Measurements from ENCODE around the gene FCAMR.

The FCAMR gene

GRCh38 chr1:206951318-206952100, 18.8 kb downstream of the FCAMR start:
- Histone ChIP-seq H3K4me1 (ENCODE audit: control insufficient read depth in 1 of 2, insufficient read depth in 2 of 2, low read length in 2 of 2) (peaks cover 76 to 84% of the 10 kb centered on the region in 2 donors), H3K9me3 (ENCODE audit: control insufficient read depth in 1 of 2, low read length in 2 of 2) (no peaks in the 10 kb centered on the region), H3K9ac (ENCODE audit: low read depth in 1 of 2, low read length in 2 of 2) (peak overlapping the region; percentile 13 to 20), H3K36me3 (ENCODE audit: control insufficient read depth in 1 of 2, insufficient read depth in 2 of 2, low read length in 2 of 2) (no peaks in the 10 kb centered on the region), H3K4me3 (ENCODE audit: low read depth in 1 of 2, low read length in 2 of 2) (no peak overlapping the region), H3K27ac (ENCODE audit: low read depth, low read length) (no peak overlapping the region), H3K27me3 (ENCODE audit: control insufficient read depth in 1 of 2, insufficient read depth in 2 of 2, low read length in 2 of 2) (no peaks in the 10 kb centered on the region)

GRCh38 chr1:206949641-206950040, 20.6 kb downstream of the FCAMR start:
- no peaks in the 10 kb centered on the region for H3K27me3 ChIP-seq (ENCODE audit: control insufficient read depth in 1 of 2, insufficient read depth in 2 of 2, low read length in 2 of 2)

GRCh38 chr1:206949208-206949607, 21.1 kb downstream of the FCAMR start:
- Histone ChIP-seq H3K27me3 (ENCODE audit: control insufficient read depth in 1 of 2, insufficient read depth in 2 of 2, low read length in 2 of 2) (no peaks in the 10 kb centered on the region), H3K9me3 (ENCODE audit: control insufficient read depth in 1 of 2, low read length in 2 of 2) (no peaks in the 10 kb centered on the region), H3K36me3 (ENCODE audit: control insufficient read depth in 1 of 2, insufficient read depth in 2 of 2, low read length in 2 of 2) (peaks cover 6 to 17% of the 10 kb centered on the region in 2 donors), H3K9ac (ENCODE audit: low read depth in 1 of 2, low read length in 2 of 2) (no peak overlapping the region), H3K4me1 (ENCODE audit: control insufficient read depth in 1 of 2, insufficient read depth in 2 of 2, low read length in 2 of 2) (peaks cover 59 to 61% of the 10 kb centered on the region in 2 donors), H3K4me3 (ENCODE audit: low read depth in 1 of 2, low read length in 2 of 2) (no peak overlapping the region), H3K27ac (ENCODE audit: low read depth, low read length) (no peak overlapping the region)

More at GRCh38 chr1:206949641-206950040, 20.6 kb downstream of the FCAMR start:
- Histone ChIP-seq H3K4me3 (ENCODE audit: low read depth in 1 of 2, low read length in 2 of 2) (no peak overlapping the region), H3K27ac (ENCODE audit: low read depth, low read length) (no peak overlapping the region), H3K36me3 (ENCODE audit: control insufficient read depth in 1 of 2, insufficient read depth in 2 of 2, low read length in 2 of 2) (peaks cover 6 to 13% of the 10 kb centered on the region in 2 donors), H3K4me1 (ENCODE audit: control insufficient read depth in 1 of 2, insufficient read depth in 2 of 2, low read length in 2 of 2) (peaks cover 62 to 66% of the 10 kb centered on the region in 2 donors), H3K9me3 (ENCODE audit: control insufficient read depth in 1 of 2, low read length in 2 of 2) (no peaks in the 10 kb centered on the region), H3K9ac (ENCODE audit: low read depth in 1 of 2, low read length in 2 of 2) (no peak overlapping the region)

GRCh38 chr1:206947255-206947654, 23.0 kb downstream of the FCAMR start:
- H3K9ac ChIP-seq (ENCODE audit: low read depth in 1 of 2, low read length in 2 of 2) = peak overlapping the region; percentile 74 to 94
- peaks cover 0 to 4% of the 10 kb centered on the region in 2 donors for H3K27me3 ChIP-seq (ENCODE audit: control insufficient read depth in 1 of 2, insufficient read depth in 2 of 2, low read length in 2 of 2)
- peaks cover 14 to 26% of the 10 kb centered on the region in 2 donors for H3K36me3 ChIP-seq (ENCODE audit: control insufficient read depth in 1 of 2, insufficient read depth in 2 of 2, low read length in 2 of 2)
- H3K4me1 ChIP-seq (ENCODE audit: control insufficient read depth in 1 of 2, insufficient read depth in 2 of 2, low read length in 2 of 2) = peaks cover 46 to 50% of the 10 kb centered on the region in 2 donors
- no peaks in the 10 kb centered on the region for H3K9me3 ChIP-seq (ENCODE audit: control insufficient read depth in 1 of 2, low read length in 2 of 2)
- peak overlapping the region; percentile 74 for H3K27ac ChIP-seq (ENCODE audit: low read depth, low read length)
- H3K4me3 ChIP-seq (ENCODE audit: low read depth in 1 of 2, low read length in 2 of 2) = peak overlapping the region; percentile 81 to 85

- Histone ChIP-seq H3K36me3 (ENCODE audit: control insufficient read depth in 1 of 2, insufficient read depth in 2 of 2, low read length in 2 of 2) (peaks cover 19 to 28% of the 10 kb centered on the region in 2 donors), H3K27me3 (ENCODE audit: control insufficient read depth in 1 of 2, insufficient read depth in 2 of 2, low read length in 2 of 2) (peaks cover 0 to 6% of the 10 kb centered on the region in 2 donors), H3K9ac (ENCODE audit: low read depth in 1 of 2, low read length in 2 of 2) (peak within 1 kb of the TSS; percentile 74 to 94), H3K9me3 (ENCODE audit: control insufficient read depth in 1 of 2, low read length in 2 of 2) (no peaks in the 10 kb centered on the region), H3K4me1 (ENCODE audit: control insufficient read depth in 1 of 2, insufficient read depth in 2 of 2, low read length in 2 of 2) (peaks cover 43 to 48% of the 10 kb centered on the region in 2 donors), H3K4me3 (ENCODE audit: low read depth in 1 of 2, low read length in 2 of 2) (peak within 1 kb of the TSS; percentile 81 to 85), H3K27ac (ENCODE audit: low read depth, low read length) (peak within 1 kb of the TSS; percentile 74)
These were observed 24.0 kb downstream of the FCAMR start, which contains the start of gene PIGR for GRCh38 chr1:206946261-206946660. Gene PIGR (minus strand): TSS chr1:206946466. CDS start chr1:206940531, 5,935 bp downstream.

GRCh38 chr1:206945779-206946178, 24.5 kb downstream of the FCAMR start:
- peaks cover 0 to 6% of the 10 kb centered on the region in 2 donors for H3K27me3 ChIP-seq (ENCODE audit: control insufficient read depth in 1 of 2, insufficient read depth in 2 of 2, low read length in 2 of 2)
- H3K4me1 ChIP-seq (ENCODE audit: control insufficient read depth in 1 of 2, insufficient read depth in 2 of 2, low read length in 2 of 2) = peaks cover 43 to 48% of the 10 kb centered on the region in 2 donors
- H3K4me3 ChIP-seq (ENCODE audit: low read depth in 1 of 2, low read length in 2 of 2) = peak overlapping the region; percentile 81 to 85
- peaks cover 24 to 28% of the 10 kb centered on the region in 2 donors for H3K36me3 ChIP-seq (ENCODE audit: control insufficient read depth in 1 of 2, insufficient read depth in 2 of 2, low read length in 2 of 2)
- H3K27ac ChIP-seq (ENCODE audit: low read depth, low read length) = peak overlapping the region; percentile 74
- no peaks in the 10 kb centered on the region for H3K9me3 ChIP-seq (ENCODE audit: control insufficient read depth in 1 of 2, low read length in 2 of 2)
- peak overlapping the region; percentile 74 to 94 for H3K9ac ChIP-seq (ENCODE audit: low read depth in 1 of 2, low read length in 2 of 2)

- peak overlapping the region; percentile 74 for H3K27ac ChIP-seq (ENCODE audit: low read depth, low read length)
- peak overlapping the region; percentile 81 to 85 for H3K4me3 ChIP-seq (ENCODE audit: low read depth in 1 of 2, low read length in 2 of 2)
- H3K27me3 ChIP-seq (ENCODE audit: control insufficient read depth in 1 of 2, insufficient read depth in 2 of 2, low read length in 2 of 2) = peaks cover 0 to 6% of the 10 kb centered on the region in 2 donors
- peaks cover 28 to 31% of the 10 kb centered on the region in 2 donors for H3K36me3 ChIP-seq (ENCODE audit: control insufficient read depth in 1 of 2, insufficient read depth in 2 of 2, low read length in 2 of 2)
- H3K4me1 ChIP-seq (ENCODE audit: control insufficient read depth in 1 of 2, insufficient read depth in 2 of 2, low read length in 2 of 2) = peaks cover 53 to 54% of the 10 kb centered on the region in 2 donors
- no peaks in the 10 kb centered on the region for H3K9me3 ChIP-seq (ENCODE audit: control insufficient read depth in 1 of 2, low read length in 2 of 2)
- H3K9ac ChIP-seq (ENCODE audit: low read depth in 1 of 2, low read length in 2 of 2) = peak overlapping the region; percentile 74 to 94
These were observed 25.6 kb downstream of the FCAMR start for GRCh38 chr1:206944703-206945102.

GRCh38 chr1:206941766-206942418, 28.4 kb downstream of the FCAMR start:
- Histone ChIP-seq H3K9ac (ENCODE audit: low read depth in 1 of 2, low read length in 2 of 2) (peak overlapping the region; percentile 74 to 94), H3K4me3 (ENCODE audit: low read depth in 1 of 2, low read length in 2 of 2) (peak overlapping the region; percentile 81 to 85), H3K36me3 (ENCODE audit: control insufficient read depth in 1 of 2, insufficient read depth in 2 of 2, low read length in 2 of 2) (peaks cover 45 to 59% of the 10 kb centered on the region in 2 donors), H3K4me1 (ENCODE audit: control insufficient read depth in 1 of 2, insufficient read depth in 2 of 2, low read length in 2 of 2) (peaks cover 54 to 57% of the 10 kb centered on the region in 2 donors), H3K9me3 (ENCODE audit: control insufficient read depth in 1 of 2, low read length in 2 of 2) (no peaks in the 10 kb centered on the region), H3K27ac (ENCODE audit: low read depth, low read length) (peak overlapping the region; percentile 62), H3K27me3 (ENCODE audit: control insufficient read depth in 1 of 2, insufficient read depth in 2 of 2, low read length in 2 of 2) (peaks cover 0 to 6% of the 10 kb centered on the region in 2 donors)

GRCh38 chr1:206940588-206940936, 29.7 kb downstream of the FCAMR start:
- Histone ChIP-seq H3K4me3 (ENCODE audit: low read depth in 1 of 2, low read length in 2 of 2) (peak overlapping the region; percentile 60 to 81), H3K36me3 (ENCODE audit: control insufficient read depth in 1 of 2, insufficient read depth in 2 of 2, low read length in 2 of 2) (peaks cover 50 to 72% of the 10 kb centered on the region in 2 donors), H3K27me3 (ENCODE audit: control insufficient read depth in 1 of 2, insufficient read depth in 2 of 2, low read length in 2 of 2) (peaks cover 0 to 6% of the 10 kb centered on the region in 2 donors), H3K9ac (ENCODE audit: low read depth in 1 of 2, low read length in 2 of 2) (peak overlapping the region; percentile 40 to 56), H3K27ac (ENCODE audit: low read depth, low read length) (peak overlapping the region; percentile 5), H3K9me3 (ENCODE audit: control insufficient read depth in 1 of 2, low read length in 2 of 2) (no peaks in the 10 kb centered on the region), H3K4me1 (ENCODE audit: control insufficient read depth in 1 of 2, insufficient read depth in 2 of 2, low read length in 2 of 2) (peaks cover 65 to 68% of the 10 kb centered on the region in 2 donors)

All from duodenal mucosa (tissue), 2 donors.